Neural cell (in vitro differentiated cells): Measurements from ENCODE around the gene GJA3. TPM values are rescaled to one million over a fixed set of nuclear protein-coding genes. Genes with fewer than 3 reads are reported as not detected.

Source experiments
- H2AFZ ChIP-seq: fragments of 200-600, 300-800 bp; sonication (generic), shearing (Covaris generic); 2 replicates; pipeline ENCODE4 v1.6.0; 2014; ENCODE audit warnings: low read depth, mild to moderate bottlenecking, antibody characterized with exemption, low read length, moderate library complexity
- H3F3A ChIP-seq: fragments of 200-600 bp; shearing (Covaris generic); 2 replicates; pipeline ENCODE4 v1.6.1; 2016; ENCODE audit warnings: mild to moderate bottlenecking, moderate library complexity, mixed read lengths, antibody characterized with exemption, low read length; ENCODE audit not compliant: insufficient read depth, poor library complexity, severe bottlenecking
- H3K27ac ChIP-seq: fragments of 200-600, 300-800 bp; sonication (generic), shearing (Covaris generic); 2 replicates; pipeline ENCODE4 v1.5.1; 2014; ENCODE audit warnings: mild to moderate bottlenecking, low read length, moderate library complexity
- H3K27me3 ChIP-seq: fragments of 300-800, 200-600 bp; sonication (generic), shearing (Covaris generic); 2 replicates; pipeline ENCODE4 v1.6.0; 2014; ENCODE audit warnings: mild to moderate bottlenecking, low read depth, low read length, moderate library complexity; ENCODE audit not compliant: insufficient read depth
- H3K36me3 ChIP-seq: fragments of 300-800, 200-600 bp; sonication (generic), shearing (Covaris generic); 2 replicates; pipeline ENCODE4 v1.5.1; 2014; ENCODE audit warnings: mild to moderate bottlenecking, antibody characterized with exemption, low read length, moderate library complexity; ENCODE audit not compliant: insufficient read depth
- H3K4me2 ChIP-seq: fragments of 300-800, 200-600 bp; sonication (generic), shearing (Covaris generic); 2 replicates; pipeline ENCODE4 v1.6.0; 2014; ENCODE audit warnings: mild to moderate bottlenecking, low read length
- H3K4me3 ChIP-seq: fragments of 300-800, 200-600 bp; sonication (generic), shearing (Covaris generic); 2 replicates; pipeline ENCODE4 v1.5.1; 2014; ENCODE audit warnings: mild to moderate bottlenecking, low read length, moderate library complexity
- H3K79me2 ChIP-seq: fragments of 200-600 bp; shearing (Covaris generic); replicated peaks from 2 replicates; pipeline ENCODE4 v1.6.0; 2014; ENCODE audit warnings: mild to moderate bottlenecking, low read length, moderate library complexity; ENCODE audit not compliant: insufficient read depth
- H3K9ac ChIP-seq: fragments of 300-800, 200-600 bp; sonication (generic), shearing (Covaris generic); 2 replicates; pipeline ENCODE4 v1.6.1; 2016; ENCODE audit warnings: mild to moderate bottlenecking, low read length, mixed read lengths
- H3K9me2 ChIP-seq: fragments of 200-600 bp; shearing (Covaris generic); 2 replicates; pipeline ENCODE4 v1.6.1; 2016; ENCODE audit warnings: mild to moderate bottlenecking, low read length, mixed read lengths; ENCODE audit not compliant: insufficient read depth
- H3K9me3 ChIP-seq: fragments of 200-600, 300-800 bp; sonication (generic), shearing (Covaris generic); 2 replicates; pipeline ENCODE4 v1.6.1; 2016; ENCODE audit warnings: mild to moderate bottlenecking, mixed run types, low read length, moderate library complexity, mixed read lengths
- H4K20me1 ChIP-seq: fragments of 200-600 bp; shearing (Covaris generic); 2 replicates; pipeline ENCODE4 v1.6.1; 2016; ENCODE audit warnings: mild to moderate bottlenecking, mixed run types; ENCODE audit not compliant: insufficient read depth
- EP300 ChIP-seq: fragments of 450-650 bp; conservative IDR thresholded peaks from 2 replicates; pipeline ENCODE4 v1.6.1; 2014; ENCODE audit warnings: antibody characterized with exemption, mild to moderate bottlenecking, moderate library complexity; ENCODE audit not compliant: poor library complexity, severe bottlenecking
- EZH2 ChIP-seq: fragments of 200-600, 300-800 bp; shearing (Covaris generic), sonication (generic); IDR thresholded peaks from 2 replicates; pipeline ENCODE4 v1.6.1; 2014; ENCODE audit warnings: antibody characterized with exemption, low read length, borderline replicate concordance, mild to moderate bottlenecking; ENCODE audit not compliant: insufficient read depth, poor library complexity, severe bottlenecking
- MXI1 ChIP-seq: fragments of 450-650 bp; conservative IDR thresholded peaks from 2 replicates; pipeline ENCODE4 v1.6.1; 2014; ENCODE audit warnings: antibody characterized with exemption, mild to moderate bottlenecking; ENCODE audit not compliant: poor library complexity, severe bottlenecking
- POLR2AphosphoS5 ChIP-seq: IDR thresholded peaks from 2 replicates; pipeline ENCODE4 v1.6.1; 2012
- RAD21 ChIP-seq: fragments of 450-650 bp; conservative IDR thresholded peaks from 2 replicates; pipeline ENCODE4 v1.6.1; 2014; ENCODE audit warnings: antibody characterized with exemption, mild to moderate bottlenecking, moderate library complexity
- SMC3 ChIP-seq: fragments of 450-650 bp; conservative IDR thresholded peaks from 2 replicates; pipeline ENCODE4 v1.6.1; 2014; ENCODE audit warnings: antibody characterized with exemption, mild to moderate bottlenecking, moderate library complexity; ENCODE audit not compliant: poor library complexity
- TAF1 ChIP-seq: IDR thresholded peaks from 2 replicates; pipeline ENCODE4 v1.6.1; 2012; ENCODE audit warnings: low read depth
- polyA plus RNA-seq: library from polyadenylated mRNA; depleted of rRNA; stranded (reverse); fragments of >200 nt; gene quantifications from 2 replicates; pipeline ENCODE4 v1.2.3, GENCODE V29; 2014
- TF ChIP-seq, protein P1 (sequence below): fragments of 450-650 bp; IDR thresholded peaks from 2 replicates; pipeline ENCODE4 v1.5.1; 2014; ENCODE audit warnings: antibody characterized with exemption, mild to moderate bottlenecking, moderate library complexity; ENCODE audit not compliant: poor library complexity, severe bottlenecking
- TF ChIP-seq, protein P2 (sequence below): IDR thresholded peaks from 2 replicates; pipeline ENCODE4 v1.6.1; 2012; ENCODE audit warnings: borderline replicate concordance

Gene GJA3
- polyA plus RNA-seq, 1 donor from 2014 or later, result not detected

DNA sequence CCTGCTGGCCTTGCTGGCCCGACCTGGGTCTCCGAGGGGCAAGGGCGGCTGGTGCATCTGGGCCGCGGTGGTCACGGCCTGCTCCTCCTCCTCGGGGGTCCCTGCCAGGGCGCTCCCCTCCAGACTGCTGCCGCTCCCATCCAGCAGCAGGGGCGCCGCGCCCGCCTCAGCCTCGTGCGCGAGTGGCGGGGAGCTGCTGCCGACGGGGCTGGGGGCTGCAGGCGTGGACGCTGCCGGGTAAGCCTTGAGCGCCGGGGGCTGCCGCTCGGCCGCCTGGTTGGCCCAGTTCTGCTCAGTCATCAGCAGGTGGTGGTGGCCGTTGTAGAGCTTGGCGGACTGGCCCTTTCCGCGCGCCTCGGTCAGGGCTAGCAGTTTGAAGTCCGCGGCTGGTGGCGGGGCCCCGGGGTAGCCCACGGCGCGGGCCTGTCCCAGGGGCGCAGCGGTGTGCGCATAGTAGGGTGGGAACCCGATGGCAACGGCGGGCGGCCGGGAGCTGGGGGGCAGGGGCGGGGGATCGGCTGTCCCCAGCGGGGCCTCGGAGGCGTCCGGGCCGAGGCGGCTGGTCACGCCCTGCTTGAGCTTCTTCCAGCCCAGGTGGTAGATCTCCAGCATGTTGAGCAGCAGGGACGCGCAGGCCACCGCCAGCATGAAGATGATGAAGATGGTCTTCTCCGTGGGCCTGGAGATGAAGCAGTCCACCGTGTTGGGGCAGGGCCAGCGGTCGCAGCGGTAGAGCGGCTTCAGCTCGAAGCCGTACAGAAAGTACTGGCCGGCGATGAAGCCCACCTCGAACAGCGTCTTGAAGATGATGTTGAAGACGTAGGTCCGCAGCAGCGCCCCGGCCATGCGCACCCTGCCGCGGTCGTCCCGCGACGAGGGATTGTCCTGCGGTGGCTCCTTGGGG lies 18.6 kb downstream of the GJA3 start:
- H3K27me3 ChIP-seq, result no peaks in the 10 kb centered on the region

GRCh38 chr13:20141238-20142022 lies 19.4 kb downstream of the GJA3 start:
- H2AFZ ChIP-seq, result no peak overlapping the region
- no peak overlapping the region for H3K27ac ChIP-seq
- no peaks in the 10 kb centered on the region for H3K9me3 ChIP-seq
- H3F3A ChIP-seq, result no peaks in the 10 kb centered on the region
- no peaks in the 10 kb centered on the region for H4K20me1 ChIP-seq
- no peak overlapping the region for H3K4me3 ChIP-seq
- H3K27me3 ChIP-seq, result no peaks in the 10 kb centered on the region
- no peak for TF ChIP-seq POLR2AphosphoS5
- TF ChIP-seq EP300, result no peak
- TF ChIP-seq TAF1, result no peak
- no peak for TF ChIP-seq EZH2
- no peak for TF ChIP-seq SMC3
- no peak for TF ChIP-seq MXI1
- TF ChIP-seq RAD21, result no peak
- TF ChIP-seq, protein P1, sequence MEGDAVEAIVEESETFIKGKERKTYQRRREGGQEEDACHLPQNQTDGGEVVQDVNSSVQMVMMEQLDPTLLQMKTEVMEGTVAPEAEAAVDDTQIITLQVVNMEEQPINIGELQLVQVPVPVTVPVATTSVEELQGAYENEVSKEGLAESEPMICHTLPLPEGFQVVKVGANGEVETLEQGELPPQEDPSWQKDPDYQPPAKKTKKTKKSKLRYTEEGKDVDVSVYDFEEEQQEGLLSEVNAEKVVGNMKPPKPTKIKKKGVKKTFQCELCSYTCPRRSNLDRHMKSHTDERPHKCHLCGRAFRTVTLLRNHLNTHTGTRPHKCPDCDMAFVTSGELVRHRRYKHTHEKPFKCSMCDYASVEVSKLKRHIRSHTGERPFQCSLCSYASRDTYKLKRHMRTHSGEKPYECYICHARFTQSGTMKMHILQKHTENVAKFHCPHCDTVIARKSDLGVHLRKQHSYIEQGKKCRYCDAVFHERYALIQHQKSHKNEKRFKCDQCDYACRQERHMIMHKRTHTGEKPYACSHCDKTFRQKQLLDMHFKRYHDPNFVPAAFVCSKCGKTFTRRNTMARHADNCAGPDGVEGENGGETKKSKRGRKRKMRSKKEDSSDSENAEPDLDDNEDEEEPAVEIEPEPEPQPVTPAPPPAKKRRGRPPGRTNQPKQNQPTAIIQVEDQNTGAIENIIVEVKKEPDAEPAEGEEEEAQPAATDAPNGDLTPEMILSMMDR, result no peak
- TF ChIP-seq, protein P2, sequence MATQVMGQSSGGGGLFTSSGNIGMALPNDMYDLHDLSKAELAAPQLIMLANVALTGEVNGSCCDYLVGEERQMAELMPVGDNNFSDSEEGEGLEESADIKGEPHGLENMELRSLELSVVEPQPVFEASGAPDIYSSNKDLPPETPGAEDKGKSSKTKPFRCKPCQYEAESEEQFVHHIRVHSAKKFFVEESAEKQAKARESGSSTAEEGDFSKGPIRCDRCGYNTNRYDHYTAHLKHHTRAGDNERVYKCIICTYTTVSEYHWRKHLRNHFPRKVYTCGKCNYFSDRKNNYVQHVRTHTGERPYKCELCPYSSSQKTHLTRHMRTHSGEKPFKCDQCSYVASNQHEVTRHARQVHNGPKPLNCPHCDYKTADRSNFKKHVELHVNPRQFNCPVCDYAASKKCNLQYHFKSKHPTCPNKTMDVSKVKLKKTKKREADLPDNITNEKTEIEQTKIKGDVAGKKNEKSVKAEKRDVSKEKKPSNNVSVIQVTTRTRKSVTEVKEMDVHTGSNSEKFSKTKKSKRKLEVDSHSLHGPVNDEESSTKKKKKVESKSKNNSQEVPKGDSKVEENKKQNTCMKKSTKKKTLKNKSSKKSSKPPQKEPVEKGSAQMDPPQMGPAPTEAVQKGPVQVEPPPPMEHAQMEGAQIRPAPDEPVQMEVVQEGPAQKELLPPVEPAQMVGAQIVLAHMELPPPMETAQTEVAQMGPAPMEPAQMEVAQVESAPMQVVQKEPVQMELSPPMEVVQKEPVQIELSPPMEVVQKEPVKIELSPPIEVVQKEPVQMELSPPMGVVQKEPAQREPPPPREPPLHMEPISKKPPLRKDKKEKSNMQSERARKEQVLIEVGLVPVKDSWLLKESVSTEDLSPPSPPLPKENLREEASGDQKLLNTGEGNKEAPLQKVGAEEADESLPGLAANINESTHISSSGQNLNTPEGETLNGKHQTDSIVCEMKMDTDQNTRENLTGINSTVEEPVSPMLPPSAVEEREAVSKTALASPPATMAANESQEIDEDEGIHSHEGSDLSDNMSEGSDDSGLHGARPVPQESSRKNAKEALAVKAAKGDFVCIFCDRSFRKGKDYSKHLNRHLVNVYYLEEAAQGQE, result no peak
- no peak overlapping the region for H3K9ac ChIP-seq
- H3K79me2 ChIP-seq, result no peaks in the 10 kb centered on the region
- H3K36me3 ChIP-seq, result no peaks in the 10 kb centered on the region
- H3K9me2 ChIP-seq, result no peaks in the 10 kb centered on the region
- H3K4me2 ChIP-seq, result no peak overlapping the region

More for the DNA sequence above, 18.6 kb downstream of the GJA3 start:
- no peak overlapping the region for H3K27ac ChIP-seq
- H2AFZ ChIP-seq, result no peak overlapping the region
- TF ChIP-seq, protein P1, result no peak
- TF ChIP-seq SMC3, result no peak
- TF ChIP-seq MXI1, result no peak
- TF ChIP-seq EZH2, result no peak
- no peaks in the 10 kb centered on the region for H3K9me3 ChIP-seq
- no peak overlapping the region for H3K4me3 ChIP-seq
- no peaks in the 10 kb centered on the region for H3K36me3 ChIP-seq
- no peaks in the 10 kb centered on the region for H3F3A ChIP-seq
- no peak overlapping the region for H3K4me2 ChIP-seq
- no peaks in the 10 kb centered on the region for H4K20me1 ChIP-seq
- H3K79me2 ChIP-seq, result no peaks in the 10 kb centered on the region
- H3K9me2 ChIP-seq, result no peaks in the 10 kb centered on the region
- no peak overlapping the region for H3K9ac ChIP-seq
